Fibroblast of pulmonary artery (primary cell): ENCODE data around the gene VOPP1.

Source experiments
- DNase-seq: peaks from one replicate; pipeline ENCODE4 v3.0.0-alpha.2; 2010; ENCODE audit warnings: low read depth
- H3K4me3 ChIP-seq: replicated peaks from 2 replicates; pipeline ENCODE4 v1.5.1; 2011; ENCODE audit warnings: low read depth, mild to moderate bottlenecking, control low read depth, low read length, moderate library complexity
- TF ChIP-seq, protein P1 (sequence below): IDR thresholded peaks from 2 replicates; pipeline ENCODE4 v1.5.1; 2011; ENCODE audit warnings: mild to moderate bottlenecking, control low read depth, low read length, inconsistent platforms; ENCODE audit errors: missing control alignments

Gene VOPP1

DNA sequence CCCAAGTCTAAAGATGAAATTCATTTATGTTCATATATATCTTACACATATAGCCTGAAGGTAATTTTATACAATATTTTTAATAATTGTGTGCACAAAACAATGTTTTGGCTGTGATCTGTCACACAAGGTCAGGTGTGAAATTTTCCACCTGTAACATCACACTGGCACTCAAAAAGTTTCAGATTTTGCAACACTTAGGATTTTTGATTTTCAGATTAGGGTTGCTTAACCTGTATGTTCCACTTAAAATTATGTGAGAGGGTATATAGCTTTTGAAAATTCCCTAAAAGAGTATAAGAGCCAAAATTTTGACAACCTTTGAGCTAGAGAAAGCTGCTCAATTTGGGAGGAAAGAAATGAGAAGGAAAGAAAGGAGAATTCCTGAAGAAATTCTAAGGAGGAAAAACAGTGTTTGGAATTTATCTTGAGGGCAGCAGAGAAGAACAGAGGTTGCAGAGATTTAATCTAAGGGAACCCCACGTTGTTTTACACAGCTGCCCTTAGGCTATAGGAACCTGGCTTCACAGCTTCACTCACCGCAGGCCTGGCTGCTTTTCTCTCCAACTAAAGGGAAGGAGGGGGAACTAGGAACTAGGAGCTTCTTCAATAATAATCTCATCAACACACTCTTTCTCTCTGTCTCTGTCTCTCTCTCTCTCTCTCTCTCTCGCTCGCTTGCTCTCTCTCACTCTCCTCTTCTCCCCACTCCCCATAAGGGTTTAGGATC, 8.5 kb downstream of the VOPP1 start:
- TF ChIP-seq, protein P1, sequence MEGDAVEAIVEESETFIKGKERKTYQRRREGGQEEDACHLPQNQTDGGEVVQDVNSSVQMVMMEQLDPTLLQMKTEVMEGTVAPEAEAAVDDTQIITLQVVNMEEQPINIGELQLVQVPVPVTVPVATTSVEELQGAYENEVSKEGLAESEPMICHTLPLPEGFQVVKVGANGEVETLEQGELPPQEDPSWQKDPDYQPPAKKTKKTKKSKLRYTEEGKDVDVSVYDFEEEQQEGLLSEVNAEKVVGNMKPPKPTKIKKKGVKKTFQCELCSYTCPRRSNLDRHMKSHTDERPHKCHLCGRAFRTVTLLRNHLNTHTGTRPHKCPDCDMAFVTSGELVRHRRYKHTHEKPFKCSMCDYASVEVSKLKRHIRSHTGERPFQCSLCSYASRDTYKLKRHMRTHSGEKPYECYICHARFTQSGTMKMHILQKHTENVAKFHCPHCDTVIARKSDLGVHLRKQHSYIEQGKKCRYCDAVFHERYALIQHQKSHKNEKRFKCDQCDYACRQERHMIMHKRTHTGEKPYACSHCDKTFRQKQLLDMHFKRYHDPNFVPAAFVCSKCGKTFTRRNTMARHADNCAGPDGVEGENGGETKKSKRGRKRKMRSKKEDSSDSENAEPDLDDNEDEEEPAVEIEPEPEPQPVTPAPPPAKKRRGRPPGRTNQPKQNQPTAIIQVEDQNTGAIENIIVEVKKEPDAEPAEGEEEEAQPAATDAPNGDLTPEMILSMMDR, result no peak
- H3K4me3 ChIP-seq, result no peak overlapping the region
- DNase-seq, result no peak

DNA sequence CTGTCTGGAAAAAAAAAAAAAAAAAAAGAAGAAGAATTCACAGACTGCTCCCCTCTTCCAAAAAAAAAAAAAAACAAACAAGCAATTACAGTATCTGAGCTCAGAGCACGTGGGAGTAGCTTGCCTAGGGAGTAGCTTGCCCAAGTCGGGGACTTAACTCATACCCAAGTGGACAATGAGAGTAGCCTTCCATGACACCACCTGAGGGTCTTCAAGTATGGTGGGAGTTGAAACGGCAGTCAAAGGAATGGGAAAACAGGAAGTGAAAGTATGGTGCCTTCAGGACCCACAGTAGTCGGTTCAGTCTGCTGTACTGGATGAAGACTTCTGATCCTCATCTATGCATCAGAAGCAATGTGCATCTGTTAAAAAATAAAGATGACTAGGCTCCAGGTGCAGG, 10.6 kb downstream of the VOPP1 start:
- no peak overlapping the region for H3K4me3 ChIP-seq
- TF ChIP-seq, protein P1, result no peak
- no peak for DNase-seq

DNA sequence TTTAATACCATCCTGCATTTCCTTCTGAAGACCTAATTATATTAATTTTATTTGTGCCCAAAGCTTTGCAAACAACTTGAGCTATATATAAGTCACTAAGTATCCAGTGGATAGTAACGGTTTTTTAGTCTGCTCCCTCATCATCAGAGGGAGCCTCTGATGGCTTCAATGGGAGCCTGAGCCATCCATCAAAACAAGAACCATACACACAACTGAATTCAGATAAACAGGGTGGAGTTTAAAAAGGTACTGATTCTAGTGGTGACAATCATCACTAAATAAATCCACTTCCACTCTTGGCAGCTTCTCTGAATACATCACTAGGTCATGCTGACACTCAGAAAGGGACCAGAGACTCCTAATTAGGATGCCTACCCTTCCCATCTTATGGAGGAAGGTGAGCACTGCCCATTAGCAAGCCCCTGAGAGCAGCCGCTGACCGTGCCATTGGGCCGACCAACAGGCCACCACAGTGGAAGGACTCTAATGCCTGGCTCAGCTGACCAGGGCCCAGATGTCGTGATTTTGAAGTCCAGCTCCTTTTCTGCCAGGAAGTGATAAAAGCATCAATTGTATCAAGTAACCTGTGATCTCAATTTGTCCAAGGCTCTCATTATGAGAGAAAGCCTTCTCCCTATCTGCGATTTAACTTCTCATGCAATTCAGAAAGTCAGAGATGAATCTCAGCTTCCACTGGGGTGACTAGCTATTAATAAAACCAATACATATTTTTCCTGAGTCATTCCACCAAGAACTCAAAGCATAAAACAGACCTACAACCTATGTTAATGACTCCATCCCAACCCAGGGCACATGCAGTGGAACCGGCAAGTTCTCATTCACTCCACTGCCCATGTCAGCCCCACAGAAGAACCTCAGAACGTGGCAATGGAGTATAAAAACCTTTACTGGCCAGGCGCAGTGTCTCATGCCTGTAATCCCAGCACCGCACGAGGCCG, 13.1 kb downstream of the VOPP1 start:
- no peak overlapping the region for H3K4me3 ChIP-seq
- TF ChIP-seq, protein P1, result no peak
- DNase-seq, result no peak

DNA sequence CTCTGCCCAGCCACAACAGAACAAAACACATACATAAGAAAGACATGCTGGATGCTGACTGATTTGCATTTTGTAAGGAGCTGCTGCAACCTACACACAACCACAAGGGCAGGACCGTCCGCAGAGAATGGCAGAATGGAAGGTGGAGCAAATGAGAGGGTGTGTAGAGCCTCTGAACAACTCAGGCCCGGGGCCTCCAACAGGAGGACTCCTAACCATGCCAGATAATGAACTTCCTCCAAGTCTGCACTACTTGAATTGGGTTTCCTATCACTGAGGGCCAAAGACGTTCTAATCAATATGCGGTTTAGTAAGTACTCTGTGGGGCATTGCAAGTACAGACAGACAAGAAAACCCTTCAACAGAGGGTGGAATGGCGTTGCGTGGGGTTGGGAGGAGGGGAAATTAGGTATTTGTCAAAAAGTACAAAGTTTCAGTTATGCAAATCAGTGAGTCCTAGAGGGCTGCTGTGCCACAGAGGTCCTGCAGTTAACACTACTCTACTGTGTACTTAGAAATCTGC, 14.6 kb downstream of the VOPP1 start:
- H3K4me3 ChIP-seq, result no peak overlapping the region
- DNase-seq, result no peak

GRCh38 chr7:55556492-55556891, 15.8 kb downstream of the VOPP1 start:
- TF ChIP-seq, protein P1, result no peak
- no peak for DNase-seq
- H3K4me3 ChIP-seq, result no peak overlapping the region

More for the DNA sequence above, 14.6 kb downstream of the VOPP1 start:
- TF ChIP-seq, protein P1, result no peak

GRCh38 chr7:55556031-55556430, 16.3 kb downstream of the VOPP1 start:
- TF ChIP-seq, protein P1, result no peak
- DNase-seq, result no peak
- no peak overlapping the region for H3K4me3 ChIP-seq
